Stimulated activated CD4-positive, alpha-beta T cell treated with anti-CD3 and anti-CD28 coated beads, Interleukin-1b, Interleukin-23, amount 100 ng/mL, for 24 hours (primary cell): Measurements from ENCODE around the gene TMEM39A.

Source experiments
- DNase-seq, 4 experiments: peaks; one replicate each; pipeline ENCODE4 v3.0.0-alpha.2; 2020; ENCODE audit warnings: low read depth in 4 of 4, low spot score in 1 of 4

TMEM39A gene

DNA sequence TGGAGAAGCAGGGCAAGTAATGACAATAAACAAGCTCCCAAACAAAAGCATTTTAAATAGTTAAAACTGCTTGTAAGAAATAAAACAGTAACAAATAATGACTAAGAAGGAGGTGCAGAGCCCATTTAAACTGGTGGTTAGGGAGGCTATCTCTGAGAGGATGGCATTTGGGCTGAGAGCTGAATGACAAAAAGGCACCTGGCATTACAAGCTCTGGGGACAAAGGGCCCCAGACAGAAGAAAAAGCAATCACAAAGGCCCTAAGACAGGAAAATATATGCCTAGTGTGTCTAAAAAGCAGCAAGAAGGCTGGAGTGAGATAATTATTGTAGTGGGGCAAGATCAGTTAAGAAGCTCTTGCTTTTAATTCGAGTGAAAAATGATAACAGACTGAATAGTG, 9.6 kb downstream of the TMEM39A start:
- no peak for DNase-seq

- no peak for DNase-seq
Observed at GRCh38 chr3:119444590-119444989, 18.8 kb downstream of the TMEM39A start.

DNA sequence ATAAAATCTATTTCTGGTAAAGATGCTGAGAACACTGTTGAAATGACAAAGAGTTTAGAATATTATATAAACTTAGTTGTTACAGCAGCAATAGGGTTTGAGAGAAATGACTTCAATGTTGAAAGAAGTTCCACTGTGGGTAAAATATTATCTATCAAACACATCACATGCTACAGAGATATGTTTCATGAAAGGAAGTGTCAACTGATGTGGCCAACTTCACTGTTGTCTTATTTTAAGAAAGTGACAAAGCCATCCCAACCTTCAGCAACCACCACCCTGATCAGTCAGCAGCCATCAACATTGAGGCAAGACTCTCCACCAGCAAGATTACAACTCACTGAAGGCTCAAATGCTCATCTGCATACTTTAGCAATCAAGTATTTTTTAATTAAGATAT, 20.2 kb downstream of the TMEM39A start:
- no peak for DNase-seq

DNA sequence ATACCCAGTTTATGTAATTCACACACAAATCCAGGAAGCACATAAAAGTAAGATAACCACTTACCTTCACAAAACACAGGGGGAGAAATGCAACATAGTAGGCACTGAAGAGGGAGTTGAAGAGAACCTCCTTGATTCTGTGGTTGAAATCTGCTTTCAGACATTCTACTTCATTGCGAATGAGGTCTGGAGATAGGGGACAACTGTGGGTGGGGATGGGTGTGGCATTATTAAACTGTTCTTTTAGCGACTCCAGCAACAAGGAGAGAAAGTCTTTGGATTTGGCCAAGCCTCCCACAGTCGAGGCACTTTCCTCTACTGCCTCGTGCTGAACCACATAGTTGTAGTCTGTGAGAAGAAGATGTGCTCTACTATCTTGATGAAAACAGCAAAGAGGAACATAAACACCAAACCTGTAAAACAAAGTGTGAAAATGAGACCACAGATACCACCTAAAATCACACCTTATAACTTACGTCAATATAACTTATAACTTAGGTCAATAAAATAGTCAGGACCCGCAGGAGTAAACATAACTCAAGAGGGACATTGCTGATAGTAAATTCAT, 25.6 kb downstream of the TMEM39A start:
- no peak for DNase-seq

GRCh38 chr3:119436977-119437376, 26.4 kb downstream of the TMEM39A start:
- DNase-seq = no peak

- no peak for DNase-seq
Observed at GRCh38 chr3:119434703-119435102, 28.7 kb downstream of the TMEM39A start.

DNA sequence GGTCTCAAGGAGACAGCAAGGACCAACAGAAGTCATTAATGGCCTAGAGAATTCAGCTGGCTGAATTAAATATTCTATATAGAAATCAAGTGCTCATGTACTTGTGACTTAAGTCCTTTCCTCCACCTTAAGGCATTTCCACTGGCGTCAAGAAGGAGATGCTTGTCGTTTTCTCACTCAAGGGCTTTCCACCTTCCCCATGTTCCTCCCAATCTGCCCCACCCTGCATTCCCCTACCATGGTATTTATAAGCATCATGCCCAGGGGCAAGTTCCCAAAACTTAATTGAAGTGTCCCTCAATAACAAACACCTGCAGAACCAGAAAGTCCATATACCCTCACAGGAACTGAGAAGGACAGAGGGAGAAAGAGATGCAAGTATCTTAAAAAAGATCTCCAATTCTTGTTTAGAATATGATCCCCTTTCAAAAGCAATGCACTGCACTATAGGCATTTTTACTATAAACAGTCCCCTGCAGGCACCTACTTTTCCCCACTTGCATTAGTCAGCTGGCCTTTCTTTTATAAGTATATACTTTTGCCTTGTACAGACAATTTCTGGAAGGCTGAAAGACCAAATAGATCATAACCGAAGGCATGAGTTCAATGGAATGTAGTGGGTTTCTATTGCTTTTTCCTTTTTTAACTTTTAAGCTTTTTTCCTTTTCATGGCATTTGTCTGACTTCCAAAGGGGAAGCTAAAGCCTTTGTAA, 29.6 kb downstream of the TMEM39A start:
- DNase-seq = no peak

- DNase-seq = no peak
Observed at GRCh38 chr3:119428538-119428937, 34.9 kb downstream of the TMEM39A start.

DNA sequence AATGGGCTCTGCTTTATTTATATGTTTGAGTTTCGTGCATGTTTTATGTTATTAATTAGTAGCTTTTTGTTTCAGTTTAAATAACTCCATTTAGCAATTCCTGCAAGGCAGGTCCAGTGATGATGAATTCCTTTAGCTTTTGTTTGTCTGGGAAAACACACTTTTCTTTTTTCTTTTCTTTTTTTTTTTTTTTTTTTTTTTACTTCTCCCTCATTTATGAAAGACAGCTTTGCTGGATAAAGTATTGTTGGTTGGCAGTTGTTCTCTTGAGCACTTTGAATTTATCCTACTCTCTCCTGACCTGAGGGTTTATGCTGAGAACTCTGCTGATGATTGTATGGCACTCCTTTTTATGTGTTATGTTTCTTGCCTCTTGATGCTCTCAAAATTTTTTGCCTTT, 35.7 kb downstream of the TMEM39A start:
- no peak for DNase-seq

DNA sequence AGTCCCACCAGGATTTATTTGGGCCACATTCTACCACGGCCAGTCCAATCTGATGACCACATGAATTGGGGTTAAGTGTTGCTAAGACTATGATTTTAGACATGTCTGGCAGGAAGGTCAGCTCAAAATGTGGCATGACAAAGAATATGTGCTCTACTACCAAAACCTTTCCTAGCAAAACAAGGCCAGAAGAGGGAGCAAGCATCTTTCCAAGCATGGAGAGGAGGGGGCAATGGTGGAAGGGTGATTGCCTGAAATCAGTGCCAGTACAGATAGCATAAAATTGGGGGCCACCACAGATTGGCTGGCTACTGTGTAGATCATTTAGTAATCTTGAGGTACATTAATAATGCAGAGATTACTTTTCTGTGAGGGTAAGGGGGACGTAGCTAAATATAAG, 43.2 kb downstream of the TMEM39A start:
- DNase-seq = no peak

- no peak for DNase-seq
Observed at GRCh38 chr3:119418641-119419040, 44.8 kb downstream of the TMEM39A start.

GRCh38 chr3:119417771-119418512, 45.5 kb downstream of the TMEM39A start:
- no peak for DNase-seq

DNA sequence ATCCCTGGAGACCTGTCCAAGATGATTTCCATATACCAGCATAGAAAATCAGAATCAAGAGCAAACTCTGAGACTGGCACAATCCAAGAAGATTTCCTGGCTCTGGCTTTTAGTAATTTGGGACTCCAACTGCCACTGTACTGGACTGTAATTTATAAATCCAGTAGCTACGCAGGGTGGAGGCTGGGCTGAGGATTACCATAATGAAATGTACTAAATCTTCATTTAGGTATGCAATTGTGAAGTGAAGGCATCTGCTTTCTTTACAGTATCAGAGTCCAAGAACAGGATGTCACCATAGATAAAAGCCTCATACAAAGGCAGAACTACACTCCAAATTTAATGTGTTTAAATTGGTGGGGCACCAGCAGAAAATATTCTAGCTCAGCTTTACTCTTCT, 46.5 kb downstream of the TMEM39A start:
- no peak for DNase-seq

GRCh38 chr3:119413603-119414280, 49.7 kb downstream of the TMEM39A start:
- DNase-seq = no peak

DNA sequence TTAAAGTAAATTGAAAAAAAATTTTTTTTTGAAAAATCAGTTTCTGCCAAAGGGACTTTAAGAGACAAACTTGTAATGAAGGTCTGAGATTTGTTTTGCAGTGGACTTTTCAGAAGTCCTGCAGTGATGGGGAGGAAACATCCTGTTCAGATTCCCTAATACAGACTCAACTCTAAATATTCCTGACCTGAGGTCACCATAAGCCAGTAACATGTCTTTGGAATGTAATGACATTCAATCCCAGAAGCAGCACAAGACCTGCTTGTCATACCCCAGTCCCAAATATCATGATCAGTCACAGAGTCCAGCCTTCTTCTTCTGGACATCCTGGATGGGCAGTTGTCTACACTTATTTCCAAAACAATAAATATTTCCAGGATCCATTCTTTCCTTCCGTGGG, 53.6 kb downstream of the TMEM39A start:
- no peak for DNase-seq

- DNase-seq = no peak
Observed at GRCh38 chr3:119408243-119408950, 55.0 kb downstream of the TMEM39A start.

- DNase-seq = no peak
Observed at GRCh38 chr3:119405315-119405714, 58.1 kb downstream of the TMEM39A start.

DNA sequence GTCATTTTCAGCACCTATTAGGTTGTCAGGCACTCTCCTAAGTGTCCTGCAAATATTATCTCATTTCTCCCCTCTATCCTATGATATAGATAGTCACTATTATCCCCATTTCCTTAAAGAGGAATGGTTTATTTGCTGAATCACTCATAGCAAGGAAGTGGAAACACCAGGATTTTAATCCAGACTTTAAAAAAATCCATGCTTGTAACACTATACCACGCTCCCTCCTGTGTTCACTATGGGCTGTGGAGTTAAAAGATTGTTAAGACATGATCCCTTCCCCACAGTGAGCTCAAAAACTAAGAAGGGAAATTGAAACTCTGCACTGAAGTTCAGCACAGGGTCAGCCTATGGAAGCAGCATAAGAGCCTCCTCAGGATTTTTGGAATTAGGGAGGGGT, 60.2 kb downstream of the TMEM39A start:
- DNase-seq = no peak

- no peak for DNase-seq
Observed at GRCh38 chr3:119402791-119403190, 60.6 kb downstream of the TMEM39A start.

GRCh38 chr3:119401503-119402440, 61.6 kb downstream of the TMEM39A start:
- no peak for DNase-seq
